Stimulated activated CD4-positive, alpha-beta T cell treated with anti-CD3 and anti-CD28 coated beads, Interleukin-2, amount 100 ng/mL, for 4 hours (primary cell): ENCODE measurements around the gene MXRA7.
A peak's percentile ranks its signal among the peaks of the same experiment; 100 is the strongest.

Source experiments
- DNase-seq: peaks from one replicate; pipeline ENCODE4 v3.0.0-alpha.2; 2020; ENCODE audit warnings: low read depth

MXRA7 gene

GRCh38 chr17:76677406-76677805 is 33.4 kb downstream of the MXRA7 start:
- DNase-seq, result no peak

GRCh38 chr17:76676629-76677028 is 34.1 kb downstream of the MXRA7 start:
- no peak for DNase-seq

- DNase-seq, result no peak
These were observed 35.1 kb downstream of the MXRA7 start for GRCh38 chr17:76675648-76676047.

GRCh38 chr17:76674600-76674999 is 36.2 kb downstream of the MXRA7 start:
- no peak for DNase-seq

GRCh38 chr17:76673729-76674128 is 37.0 kb downstream of the MXRA7 start:
- DNase-seq, result no peak

- DNase-seq, result no peak
These were observed 37.9 kb downstream of the MXRA7 start for GRCh38 chr17:76672892-76673291.

- DNase-seq, result no peak
These were observed 38.4 kb downstream of the MXRA7 start for GRCh38 chr17:76672270-76672851.

GRCh38 chr17:76671912-76672262 is 38.9 kb downstream of the MXRA7 start:
- no peak for DNase-seq

GRCh38 chr17:76671123-76671911 is 39.4 kb downstream of the MXRA7 start:
- DNase-seq, result peak; percentile 99

GRCh38 chr17:76670718-76671122 is 40.0 kb downstream of the MXRA7 start:
- no peak for DNase-seq

GRCh38 chr17:76670020-76670717 is 40.6 kb downstream of the MXRA7 start:
- DNase-seq, result no peak

GRCh38 chr17:76667786-76668453 is 42.8 kb downstream of the MXRA7 start:
- DNase-seq, result no peak

- DNase-seq, result no peak
These were observed 43.3 kb downstream of the MXRA7 start for GRCh38 chr17:76667491-76667755.

- no peak for DNase-seq
These were observed 50.1 kb downstream of the MXRA7 start for GRCh38 chr17:76660656-76661042.

- no peak for DNase-seq
These were observed 50.7 kb downstream of the MXRA7 start for GRCh38 chr17:76659928-76660655.

GRCh38 chr17:76658242-76658662 is 52.5 kb downstream of the MXRA7 start:
- DNase-seq, result no peak

GRCh38 chr17:76657505-76658241 is 53.1 kb downstream of the MXRA7 start:
- DNase-seq, result no peak

- no peak for DNase-seq
These were observed 56.4 kb downstream of the MXRA7 start for GRCh38 chr17:76654408-76654807.

GRCh38 chr17:76650504-76650903 is 60.3 kb downstream of the MXRA7 start:
- no peak for DNase-seq

- DNase-seq, result no peak
These were observed 64.1 kb downstream of the MXRA7 start for GRCh38 chr17:76646712-76647111.

GRCh38 chr17:76645481-76645880 is 65.3 kb downstream of the MXRA7 start:
- DNase-seq, result no peak

- no peak for DNase-seq
These were observed 65.8 kb downstream of the MXRA7 start for GRCh38 chr17:76644995-76645394.
